Measurements from ENCODE around the gene IGFBPL1.
"Not testable (repeated sequence)": the region's sequence is repeated elsewhere in the genome, so short reads cannot be mapped to it uniquely, and the experiment has no call there.

The IGFBPL1 gene

GRCh38 chr9:38388283-38389223, 35.7 kb downstream of the IGFBPL1 start:
- Histone ChIP-seq H3K4me3 (ENCODE audit: low read length) (no peak overlapping the region), H3K4me1 (ENCODE audit: insufficient read depth, low read length) (peaks cover 12% of the 10 kb centered on the region), H2AFZ (ENCODE audit: low read depth, low read length) (no peak overlapping the region), H3K9me3 (ENCODE audit: low read length) (peaks cover 5% of the 10 kb centered on the region), H3K27me3 (ENCODE audit: insufficient read depth, low read length) (peaks cover 5% of the 10 kb centered on the region), H3K36me3 (ENCODE audit: insufficient read depth, low read length) (no peaks in the 10 kb centered on the region)

GRCh38 chr9:38387751-38388150, 36.5 kb downstream of the IGFBPL1 start:
- no peak overlapping the region for H3K4me3 ChIP-seq (ENCODE audit: low read length)
- no peak overlapping the region for H2AFZ ChIP-seq (ENCODE audit: low read depth, low read length)
- no peaks in the 10 kb centered on the region for H3K36me3 ChIP-seq (ENCODE audit: insufficient read depth, low read length)
- peaks cover 5% of the 10 kb centered on the region for H3K4me1 ChIP-seq (ENCODE audit: insufficient read depth, low read length)
- H3K9me3 ChIP-seq (ENCODE audit: low read length) = peaks cover 5% of the 10 kb centered on the region
- peaks cover 5% of the 10 kb centered on the region for H3K27me3 ChIP-seq (ENCODE audit: insufficient read depth, low read length)

GRCh38 chr9:38387066-38387465, 37.2 kb downstream of the IGFBPL1 start:
- Histone ChIP-seq H3K27me3 (ENCODE audit: insufficient read depth, low read length) (peaks cover 5% of the 10 kb centered on the region), H3K4me3 (ENCODE audit: low read length) (no peak overlapping the region), H3K9me3 (ENCODE audit: low read length) (peaks cover 5% of the 10 kb centered on the region), H2AFZ (ENCODE audit: low read depth, low read length) (no peak overlapping the region), H3K4me1 (ENCODE audit: insufficient read depth, low read length) (peaks cover 4% of the 10 kb centered on the region), H3K36me3 (ENCODE audit: insufficient read depth, low read length) (no peaks in the 10 kb centered on the region)

DNA sequence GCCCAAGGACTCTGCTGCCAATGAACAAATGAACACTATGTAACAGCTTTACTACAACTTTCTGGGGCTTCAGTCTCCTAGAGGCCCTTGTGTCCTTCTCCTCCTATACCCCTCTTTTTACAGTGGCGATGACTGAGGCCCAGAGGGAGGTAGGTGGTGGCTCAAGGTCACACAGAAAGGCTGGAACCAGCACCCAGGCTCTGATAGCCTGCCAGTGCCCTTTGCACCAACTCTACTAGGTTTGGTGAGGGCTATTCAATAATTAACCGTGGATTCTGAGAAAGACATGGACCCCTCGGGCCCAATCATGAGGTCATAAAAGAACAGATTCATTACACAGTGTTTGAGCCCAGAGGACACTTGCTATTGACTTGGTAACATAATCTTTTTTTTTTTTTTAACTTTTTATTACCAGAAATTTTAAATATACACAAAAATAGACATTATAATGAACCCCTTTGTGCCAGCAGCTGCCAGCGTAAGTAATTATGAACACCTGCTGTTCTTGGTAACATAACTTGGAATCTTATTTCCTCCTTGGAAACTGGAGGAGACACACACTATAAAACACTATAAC, 37.8 kb downstream of the IGFBPL1 start:
- Histone ChIP-seq H3K27me3 (ENCODE audit: insufficient read depth, low read length) (peaks cover 5% of the 10 kb centered on the region), H3K9me3 (ENCODE audit: low read length) (peaks cover 5% of the 10 kb centered on the region), H3K4me1 (ENCODE audit: insufficient read depth, low read length) (peaks cover 2% of the 10 kb centered on the region), H3K4me3 (ENCODE audit: low read length) (no peak overlapping the region), H3K36me3 (ENCODE audit: insufficient read depth, low read length) (no peaks in the 10 kb centered on the region), H2AFZ (ENCODE audit: low read depth, low read length) (no peak overlapping the region)

- Histone ChIP-seq H3K27me3 (ENCODE audit: insufficient read depth, low read length) (peaks cover 5% of the 10 kb centered on the region), H3K9me3 (ENCODE audit: low read length) (peaks cover 5% of the 10 kb centered on the region), H2AFZ (ENCODE audit: low read depth, low read length) (no peak overlapping the region), H3K36me3 (ENCODE audit: insufficient read depth, low read length) (no peaks in the 10 kb centered on the region), H3K4me1 (ENCODE audit: insufficient read depth, low read length) (peaks cover 7% of the 10 kb centered on the region), H3K4me3 (ENCODE audit: low read length) (no peak overlapping the region)
Observed at GRCh38 chr9:38385896-38386295, 38.4 kb downstream of the IGFBPL1 start.

DNA sequence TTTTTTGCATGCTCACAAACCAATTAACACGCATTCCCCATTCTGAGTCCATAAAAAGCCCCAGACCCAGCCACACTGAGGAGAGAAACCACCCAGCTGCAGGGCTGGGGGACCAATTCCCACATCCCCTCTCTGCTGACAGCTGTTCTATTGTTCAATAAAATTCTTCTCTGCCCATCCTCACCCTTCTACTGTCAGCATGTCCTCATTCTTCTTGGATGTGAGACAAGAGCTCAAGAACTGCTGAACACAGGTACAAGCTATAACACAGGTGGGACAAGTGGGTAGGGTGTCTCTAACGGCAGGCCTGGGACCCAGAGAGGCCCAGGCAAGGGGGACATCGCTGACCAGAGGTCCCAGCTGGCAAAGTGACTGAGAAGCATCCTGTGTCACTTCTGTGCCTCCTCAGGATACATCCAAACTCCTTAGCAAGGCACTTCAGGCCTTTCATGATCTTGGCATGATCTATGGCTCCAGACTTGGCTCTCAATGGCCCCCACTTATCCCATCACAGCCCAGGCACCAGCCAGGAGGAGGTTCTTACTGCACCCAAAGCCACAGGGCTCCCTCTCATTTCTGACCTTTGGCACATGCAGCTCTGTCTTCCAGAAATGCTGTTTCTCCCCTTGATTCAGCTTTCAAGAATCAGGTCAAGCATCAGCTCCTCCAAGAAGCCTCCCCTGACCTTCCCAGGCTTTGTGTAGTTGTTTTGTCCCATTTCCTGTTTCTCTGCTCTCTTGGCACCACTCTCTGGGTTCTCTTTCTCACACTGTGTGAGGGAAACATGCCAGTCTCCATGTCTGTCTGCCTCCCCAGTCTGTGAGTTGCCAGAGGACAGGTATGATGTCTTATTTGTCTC, 39.0 kb downstream of the IGFBPL1 start:
- H3K4me3 ChIP-seq (ENCODE audit: low read length) = no peak overlapping the region
- no peaks in the 10 kb centered on the region for H3K36me3 ChIP-seq (ENCODE audit: insufficient read depth, low read length)
- H3K9me3 ChIP-seq (ENCODE audit: low read length) = peaks cover 5% of the 10 kb centered on the region
- H3K27me3 ChIP-seq (ENCODE audit: insufficient read depth, low read length) = peaks cover 5% of the 10 kb centered on the region
- peaks cover 12% of the 10 kb centered on the region for H3K4me1 ChIP-seq (ENCODE audit: insufficient read depth, low read length)
- H2AFZ ChIP-seq (ENCODE audit: low read depth, low read length) = no peak overlapping the region

DNA sequence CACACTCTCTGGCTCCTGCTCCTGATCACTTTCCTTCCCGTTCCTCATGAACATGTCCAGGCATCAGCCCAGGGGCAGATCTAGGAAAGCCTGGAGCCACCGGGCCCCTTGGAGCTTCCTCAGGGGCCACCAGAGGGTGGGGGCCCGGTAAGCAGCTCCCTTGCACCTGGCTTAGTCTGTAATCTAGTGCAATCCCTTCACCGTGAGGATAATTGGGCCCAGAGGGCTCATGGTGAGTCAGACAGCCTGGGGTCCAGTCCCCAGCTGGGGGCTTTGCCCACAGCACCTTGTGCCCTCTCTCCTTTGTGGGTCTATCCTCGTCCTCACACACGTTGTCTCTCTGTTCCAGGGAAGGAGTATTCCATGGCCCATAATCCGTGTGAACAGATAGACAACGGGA, 42.1 kb downstream of the IGFBPL1 start:
- peaks cover 5% of the 10 kb centered on the region for H3K9me3 ChIP-seq (ENCODE audit: low read length)
- H3K4me3 ChIP-seq (ENCODE audit: low read length) = no peak overlapping the region
- H3K36me3 ChIP-seq (ENCODE audit: insufficient read depth, low read length) = no peaks in the 10 kb centered on the region
- no peaks in the 10 kb centered on the region for H3K27me3 ChIP-seq (ENCODE audit: insufficient read depth, low read length)
- H2AFZ ChIP-seq (ENCODE audit: low read depth, low read length) = no peak overlapping the region
- H3K4me1 ChIP-seq (ENCODE audit: insufficient read depth, low read length) = peaks cover 9% of the 10 kb centered on the region

DNA sequence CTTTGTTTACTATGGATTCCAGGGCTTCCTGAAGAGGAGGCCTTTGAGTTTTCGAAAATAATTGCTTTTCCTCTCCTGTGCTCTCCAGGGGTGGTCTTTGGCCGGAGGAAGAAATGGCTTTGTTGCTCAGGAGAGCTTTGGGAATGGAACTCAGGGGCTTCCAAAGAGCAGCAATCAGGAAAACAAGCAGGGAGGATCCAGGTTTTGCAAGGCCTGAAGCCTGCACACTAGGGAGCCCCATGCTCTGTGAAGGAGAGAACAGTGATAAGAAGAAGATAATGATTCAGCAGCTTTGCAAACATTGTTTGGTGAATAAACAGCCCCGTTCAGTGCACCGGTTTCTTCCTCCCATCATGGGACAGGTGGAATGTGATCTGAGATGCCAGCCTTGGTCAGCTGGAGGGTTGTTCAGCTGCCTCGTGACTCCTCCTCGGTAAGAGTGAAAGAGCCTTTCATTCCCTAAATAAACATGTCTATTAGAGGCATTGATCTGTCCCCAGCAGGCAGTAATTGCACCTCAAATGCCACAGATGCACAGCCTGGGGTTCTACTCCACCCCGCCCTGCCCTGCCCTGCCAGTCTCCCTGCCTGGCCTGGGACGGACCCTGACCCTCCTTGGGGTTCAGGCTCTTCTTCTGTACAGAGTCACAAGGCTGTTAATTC, 43.3 kb downstream of the IGFBPL1 start:
- Histone ChIP-seq H2AFZ (ENCODE audit: low read depth, low read length) (peak overlapping the region; percentile 9), H3K27me3 (ENCODE audit: insufficient read depth, low read length) (no peaks in the 10 kb centered on the region), H3K9me3 (ENCODE audit: low read length) (peaks cover 5% of the 10 kb centered on the region), H3K4me1 (ENCODE audit: insufficient read depth, low read length) (peaks cover 18% of the 10 kb centered on the region), H3K36me3 (ENCODE audit: insufficient read depth, low read length) (no peaks in the 10 kb centered on the region), H3K4me3 (ENCODE audit: low read length) (no peak overlapping the region)

DNA sequence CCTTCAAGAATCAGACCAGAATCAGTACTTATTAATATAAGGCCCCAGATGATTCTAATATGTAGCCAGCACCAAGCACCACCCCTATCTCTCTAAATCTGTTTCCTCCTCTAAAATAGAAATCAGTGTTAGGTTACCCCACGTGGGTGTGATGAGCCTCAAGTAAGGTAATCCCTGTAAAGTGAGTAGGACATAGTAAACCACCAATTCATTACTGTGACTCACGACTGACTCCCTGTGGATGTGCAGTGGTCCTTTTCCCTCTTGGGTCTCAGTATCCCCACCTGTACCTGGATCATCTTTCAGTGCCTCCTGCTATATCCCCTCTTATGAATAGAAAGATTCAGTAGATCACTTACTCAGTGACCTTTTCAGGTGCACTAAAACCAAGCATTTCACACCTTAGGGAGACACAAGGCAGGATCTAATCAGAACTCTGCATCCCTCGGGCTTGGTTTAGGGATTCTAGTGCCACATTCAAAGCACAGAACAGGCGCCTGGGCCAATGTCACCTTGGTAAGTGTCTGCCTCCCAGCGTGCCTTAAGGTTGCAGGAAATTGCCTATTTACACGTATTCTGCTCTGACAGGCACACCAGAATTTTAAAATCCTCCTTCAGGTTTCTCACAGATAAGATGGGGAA, 43.9 kb downstream of the IGFBPL1 start:
- H3K27me3 ChIP-seq (ENCODE audit: insufficient read depth, low read length) = no peaks in the 10 kb centered on the region
- H3K4me1 ChIP-seq (ENCODE audit: insufficient read depth, low read length) = peaks cover 24% of the 10 kb centered on the region
- no peaks in the 10 kb centered on the region for H3K36me3 ChIP-seq (ENCODE audit: insufficient read depth, low read length)
- peaks cover 5% of the 10 kb centered on the region for H3K9me3 ChIP-seq (ENCODE audit: low read length)
- H3K4me3 ChIP-seq (ENCODE audit: low read length) = no peak overlapping the region
- no peak overlapping the region for H2AFZ ChIP-seq (ENCODE audit: low read depth, low read length)

- not testable (repeated sequence) for H3K27me3 ChIP-seq (ENCODE audit: insufficient read depth, low read length); H3K36me3 ChIP-seq (ENCODE audit: insufficient read depth, low read length); H3K4me3 ChIP-seq (ENCODE audit: low read length); H3K9me3 ChIP-seq (ENCODE audit: low read length); H2AFZ ChIP-seq (ENCODE audit: low read depth, low read length)
- peaks cover 30% of the 10 kb centered on the region for H3K4me1 ChIP-seq (ENCODE audit: insufficient read depth, low read length)
Observed at GRCh38 chr9:38377336-38378083, 46.7 kb downstream of the IGFBPL1 start.

DNA sequence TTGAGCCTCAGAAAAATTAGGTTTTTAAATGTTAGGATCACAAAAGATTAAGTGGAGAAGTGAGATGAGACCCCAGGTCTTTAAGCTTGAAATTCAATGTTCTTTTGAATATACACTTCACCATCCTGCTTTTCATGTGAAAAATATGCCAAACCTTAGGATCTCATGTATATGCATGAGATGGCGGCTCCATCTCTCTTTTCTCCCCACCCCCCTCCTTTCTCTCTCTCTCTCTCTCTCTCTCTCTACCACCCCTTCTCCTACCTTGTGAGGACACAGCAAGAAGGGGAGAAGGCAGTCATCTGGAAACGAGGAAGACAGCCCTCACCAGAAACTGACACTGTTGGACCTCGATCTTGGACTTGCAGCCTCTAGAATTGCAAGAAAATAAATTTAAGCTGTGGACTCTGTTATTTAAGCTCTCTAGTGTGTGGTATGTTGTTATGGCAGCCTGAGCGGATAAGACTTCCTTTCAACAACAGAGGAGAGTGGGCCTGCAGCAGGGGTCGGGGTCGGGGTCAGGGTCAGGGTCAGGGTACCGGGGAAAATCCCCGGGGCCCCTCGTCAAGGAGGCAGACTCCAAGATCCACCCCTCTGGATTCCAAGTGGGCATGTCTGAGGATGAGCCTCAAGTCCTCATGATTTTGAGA, 48.1 kb downstream of the IGFBPL1 start:
- peaks cover 28% of the 10 kb centered on the region for H3K4me1 ChIP-seq (ENCODE audit: insufficient read depth, low read length)
- no peaks in the 10 kb centered on the region for H3K36me3 ChIP-seq (ENCODE audit: insufficient read depth, low read length)
- H3K9me3 ChIP-seq (ENCODE audit: low read length) = no peaks in the 10 kb centered on the region
- no peaks in the 10 kb centered on the region for H3K27me3 ChIP-seq (ENCODE audit: insufficient read depth, low read length)
- H2AFZ ChIP-seq (ENCODE audit: low read depth, low read length) = no peak overlapping the region
- H3K4me3 ChIP-seq (ENCODE audit: low read length) = no peak overlapping the region
